ENCODE measurements around the gene SLA2.

The SLA2 gene

DNA sequence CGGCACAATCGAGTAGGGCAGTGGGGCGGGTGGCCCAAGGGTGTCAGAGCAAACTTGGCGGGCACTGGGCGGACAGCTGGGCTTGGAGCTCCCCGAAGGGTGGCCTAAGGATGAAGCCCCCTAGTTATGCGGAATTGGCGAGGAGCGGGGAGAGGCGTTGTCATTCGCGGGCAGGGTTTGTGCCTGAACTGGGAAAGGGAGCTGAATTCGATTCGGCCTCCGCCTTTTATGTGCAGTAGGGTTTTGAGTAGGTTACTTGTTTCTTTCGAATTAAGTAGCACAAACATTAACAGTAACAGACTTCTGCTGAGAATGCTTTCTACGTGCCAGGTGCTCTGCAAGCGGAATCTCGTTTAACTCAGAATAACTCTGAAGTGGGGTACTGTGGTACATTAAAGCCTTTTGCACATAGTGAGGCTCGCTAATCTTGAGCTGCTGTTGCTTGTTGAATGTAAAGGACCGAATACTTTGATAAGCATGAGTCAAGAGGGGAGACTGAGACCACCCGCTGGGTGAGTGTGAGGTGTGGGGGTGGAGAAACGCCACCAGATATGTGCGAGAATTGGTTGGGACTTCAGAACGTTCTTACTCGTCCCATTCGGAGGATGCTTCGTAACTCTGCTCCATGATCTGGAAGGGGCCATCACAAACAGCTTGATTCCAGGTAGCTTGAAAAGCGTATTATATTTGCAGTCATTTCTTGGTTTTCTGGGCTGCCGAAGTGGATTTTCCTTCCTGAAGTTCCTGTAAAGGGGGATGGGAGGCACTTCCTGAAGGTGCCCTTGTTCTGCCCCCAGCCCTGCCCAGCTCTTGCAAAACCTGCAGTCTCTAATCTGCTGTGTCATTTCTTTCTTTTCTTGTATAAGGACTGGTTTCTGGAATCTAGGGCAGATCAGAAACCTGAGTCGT is 39.6 kb downstream of the SLA2 start:
- peak; percentile 6 for DNase-seq

DNA sequence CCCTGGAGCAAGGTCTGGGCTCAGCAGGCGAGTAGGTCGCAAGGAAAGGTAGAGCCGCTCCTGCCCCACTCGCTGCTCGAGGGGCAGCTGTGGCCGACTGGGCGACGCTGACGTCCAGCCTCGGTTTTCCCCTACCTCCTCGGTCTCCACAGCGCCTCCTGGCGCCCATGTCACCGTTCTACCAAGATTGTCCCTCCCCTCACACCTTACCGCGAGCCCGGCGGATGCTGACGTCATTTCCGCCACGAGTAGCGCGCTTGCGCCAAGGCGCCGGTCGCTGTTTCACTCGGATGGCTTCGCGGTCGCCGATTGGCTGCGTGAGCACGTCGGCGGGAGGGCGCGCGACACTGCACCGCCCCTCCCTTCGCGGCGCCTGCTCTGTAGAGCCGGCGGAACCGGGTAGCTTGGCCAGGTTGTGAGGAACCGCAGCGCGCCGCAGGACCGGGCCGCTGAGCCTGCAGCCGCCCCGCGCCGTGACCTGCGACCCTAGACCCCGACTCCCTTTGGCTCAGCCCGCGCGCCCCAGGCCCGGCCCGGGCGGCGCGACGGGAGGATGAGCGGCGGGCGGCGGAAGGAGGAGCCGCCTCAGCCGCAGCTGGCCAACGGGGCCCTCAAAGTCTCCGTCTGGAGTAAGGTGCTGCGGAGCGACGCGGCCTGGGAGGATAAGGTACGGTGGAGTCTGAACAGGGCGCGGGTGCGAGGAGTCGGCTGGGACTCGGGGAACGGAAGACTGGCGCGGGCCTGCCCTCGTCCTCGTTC is 40.4 kb downstream of the SLA2 start, which contains the start of gene RAB5IF:
Gene RAB5IF, plus strand, starts transcription at position 381 of the 759 bp plus-strand sequence. Its CDS starts 173 bp downstream, at position 554.
- peak; percentile 98 for DNase-seq

GRCh38 chr20:36604952-36605398 is 41.0 kb downstream of the SLA2 start:
- no peak for DNase-seq

- DNase-seq: no peak
These were observed 44.5 kb downstream of the SLA2 start for GRCh38 chr20:36601540-36601939.

DNA sequence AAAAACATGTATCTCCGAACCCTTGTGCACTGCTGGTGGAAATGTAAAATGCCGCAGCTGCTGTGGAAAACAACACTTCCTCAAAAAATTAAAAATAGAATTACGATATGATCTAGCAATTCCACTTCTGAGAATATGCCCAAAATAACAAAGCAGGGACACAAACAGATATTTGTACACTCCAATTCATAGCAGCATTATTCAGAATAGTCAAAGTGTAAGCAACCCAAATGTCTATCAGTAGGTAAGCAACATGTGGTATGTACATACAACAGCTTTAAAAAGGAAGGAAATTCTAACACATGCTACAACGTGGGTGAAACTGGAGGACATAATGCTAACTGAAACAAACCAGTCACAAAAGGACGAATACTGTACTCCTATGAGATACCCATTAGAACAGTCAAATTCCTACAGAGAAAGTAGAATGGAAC is 46.1 kb downstream of the SLA2 start:
- no peak for DNase-seq

DNA sequence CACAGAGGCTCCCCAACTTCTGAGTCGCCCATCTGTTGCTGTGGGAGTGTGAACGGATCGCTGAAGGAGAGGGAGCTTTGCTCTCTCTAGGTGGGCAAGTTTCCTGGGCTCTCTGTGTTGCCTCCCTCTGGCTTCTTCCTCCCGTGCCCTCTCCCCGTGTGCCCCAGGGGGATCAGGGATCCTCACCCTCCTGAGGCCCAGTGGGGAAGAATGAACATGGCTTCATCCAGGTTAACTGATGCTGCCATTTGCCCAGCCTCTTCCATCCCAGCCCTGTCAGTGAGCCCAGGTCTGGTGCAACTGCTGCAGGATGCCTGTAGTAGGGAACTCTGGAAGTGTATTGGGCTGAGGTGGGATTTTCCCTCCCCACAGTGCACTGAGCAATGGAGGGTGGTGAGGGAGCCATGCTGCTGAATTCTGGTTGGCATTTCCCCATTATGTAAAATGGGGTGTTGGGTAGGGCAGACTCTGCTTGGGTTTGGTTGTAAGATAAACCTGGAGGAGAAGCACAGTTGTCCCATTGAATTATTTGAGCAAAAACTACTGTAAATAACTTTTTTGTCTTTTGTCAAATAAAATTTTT is 52.6 kb downstream of the SLA2 start:
- no peak for DNase-seq

DNA sequence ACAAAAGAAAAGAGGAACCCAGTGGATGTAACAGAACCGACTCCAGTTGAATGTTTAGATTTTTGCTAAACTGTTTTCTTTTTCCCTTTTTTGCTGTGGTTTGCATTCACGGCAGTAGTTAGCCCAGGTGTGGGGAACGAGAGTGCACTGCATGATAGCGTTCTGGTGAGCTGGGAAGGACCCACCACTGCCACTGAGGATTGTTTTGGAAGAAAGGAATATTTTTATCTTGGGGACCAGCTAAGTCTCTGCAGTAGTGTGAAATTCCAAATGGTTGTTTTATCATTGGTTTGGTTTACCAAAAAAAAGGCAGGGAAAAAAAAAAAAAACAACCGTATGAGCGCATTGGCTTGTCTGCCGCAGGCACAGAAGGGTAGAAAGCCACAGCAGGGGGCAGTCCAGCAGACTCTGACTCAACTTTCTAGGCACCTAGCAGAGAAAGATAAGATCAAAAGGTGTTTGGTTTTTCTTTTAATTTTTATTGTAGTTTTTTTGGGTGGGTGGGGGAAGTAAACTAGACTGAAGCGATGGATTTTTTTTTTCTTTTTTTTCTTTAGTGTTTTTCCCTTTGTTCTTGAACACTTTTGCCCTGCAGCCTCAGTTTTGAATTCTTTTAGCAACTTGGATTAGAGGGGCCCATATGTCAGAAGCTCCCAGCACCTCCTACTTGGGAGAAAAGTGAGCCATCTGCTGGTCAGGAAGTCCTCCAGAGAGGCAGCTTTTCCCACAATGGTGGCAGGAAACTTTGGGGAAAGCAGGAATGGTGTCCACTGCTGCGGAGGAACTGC is 53.9 kb downstream of the SLA2 start:
- peak; percentile 58 for DNase-seq

DNA sequence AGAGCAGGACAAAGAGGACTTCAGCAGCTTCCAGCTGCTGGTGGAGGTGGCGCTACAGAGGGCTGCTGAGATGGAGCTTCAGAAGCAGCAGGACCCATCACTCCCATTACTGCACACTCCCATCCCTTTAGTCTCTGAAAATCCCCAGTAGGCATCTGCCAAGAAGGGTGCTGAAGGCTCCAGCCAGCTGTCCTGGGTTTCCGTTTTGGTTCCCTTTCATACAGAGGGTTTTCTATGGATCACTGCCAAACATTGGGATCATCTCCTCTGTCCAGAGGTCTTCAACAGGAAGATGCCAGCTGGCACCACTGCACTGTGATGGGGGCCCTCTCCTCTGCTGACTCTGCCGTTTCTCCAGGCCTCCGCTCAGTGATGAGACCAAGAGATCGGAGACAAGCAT is 54.7 kb downstream of the SLA2 start:
- no peak for DNase-seq

GRCh38 chr20:36587388-36588070 is 58.5 kb downstream of the SLA2 start:
- no peak for DNase-seq

- DNase-seq: peak; percentile 56
These were observed 60.4 kb downstream of the SLA2 start for GRCh38 chr20:36585410-36586125.

GRCh38 chr20:36584018-36584481 is 61.9 kb downstream of the SLA2 start:
- DNase-seq: no peak

GRCh38 chr20:36582821-36583220 is 63.2 kb downstream of the SLA2 start:
- DNase-seq: no peak

- DNase-seq: no peak
These were observed 63.7 kb downstream of the SLA2 start for GRCh38 chr20:36582322-36582721.

- DNase-seq: peak; percentile 28
These were observed 65.9 kb downstream of the SLA2 start for GRCh38 chr20:36579996-36580545.

DNA sequence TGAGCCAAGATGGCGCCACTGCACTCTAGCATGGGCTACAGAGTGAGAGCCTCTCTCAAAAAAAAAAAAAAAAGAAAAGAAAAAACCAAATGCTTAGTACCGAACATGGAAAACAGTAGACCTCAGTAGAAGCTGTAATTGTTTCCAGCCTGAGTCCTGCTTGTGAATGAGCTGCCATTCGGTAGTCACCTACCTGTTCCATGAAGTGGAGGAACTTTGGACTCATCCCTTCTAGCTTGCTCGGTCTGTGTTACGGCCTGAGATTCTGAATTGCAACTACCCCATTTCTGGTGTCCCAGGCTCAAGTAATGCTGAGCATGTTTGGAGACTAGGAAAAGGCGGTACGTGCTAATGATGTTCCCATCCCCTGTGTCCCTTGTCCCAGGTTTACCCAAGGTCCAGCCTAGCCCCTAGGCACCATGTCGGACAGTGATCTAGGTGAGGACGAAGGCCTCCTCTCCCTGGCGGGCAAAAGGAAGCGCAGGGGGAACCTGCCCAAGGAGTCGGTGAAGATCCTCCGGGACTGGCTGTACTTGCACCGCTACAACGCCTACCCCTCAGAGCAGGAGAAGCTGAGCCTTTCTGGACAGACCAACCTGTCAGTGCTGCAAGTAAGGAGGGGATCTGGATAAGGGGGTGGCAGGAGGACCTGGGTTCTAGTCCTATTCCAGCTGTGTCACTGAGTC is 67.5 kb downstream of the SLA2 start:
- DNase-seq: no peak

DNA sequence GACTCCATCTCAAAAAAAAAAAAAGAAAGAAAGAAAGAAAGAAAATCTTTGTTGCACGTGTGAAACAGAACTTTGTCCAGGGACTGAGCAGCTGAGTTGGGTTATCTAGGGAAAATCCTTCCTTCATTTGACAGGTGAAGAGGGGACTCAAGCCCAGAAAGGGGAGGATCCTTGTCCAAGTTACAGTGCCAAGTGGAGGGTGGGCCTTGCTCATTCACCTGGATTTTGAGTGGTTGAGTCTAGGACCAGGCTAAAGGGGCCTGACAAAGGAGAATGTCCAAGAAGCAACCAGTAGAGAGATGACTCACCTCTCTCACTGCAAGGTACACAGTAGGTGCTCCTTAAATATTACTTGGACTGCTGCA is 69.9 kb downstream of the SLA2 start:
- DNase-seq: no peak

GRCh38 chr20:36574366-36575135 is 71.4 kb downstream of the SLA2 start:
- DNase-seq: peak; percentile 35

- DNase-seq: no peak
These were observed 72.1 kb downstream of the SLA2 start for GRCh38 chr20:36573798-36574365.

All from fibroblast of upper back skin (primary cell).